Stimulated activated CD4-positive, alpha-beta T cell treated with anti-CD3 and anti-CD28 coated beads, Interleukin-4, amount 100 ng/mL, for 48 hours (primary cell): ENCODE measurements around the gene BBS9.

ENCODE experiments used
- DNase-seq, 2 donors: peaks; one replicate each; pipeline ENCODE4 v3.0.0-alpha.2; 2020; ENCODE audit warnings: low read depth in 2 of 2

Gene BBS9

DNA sequence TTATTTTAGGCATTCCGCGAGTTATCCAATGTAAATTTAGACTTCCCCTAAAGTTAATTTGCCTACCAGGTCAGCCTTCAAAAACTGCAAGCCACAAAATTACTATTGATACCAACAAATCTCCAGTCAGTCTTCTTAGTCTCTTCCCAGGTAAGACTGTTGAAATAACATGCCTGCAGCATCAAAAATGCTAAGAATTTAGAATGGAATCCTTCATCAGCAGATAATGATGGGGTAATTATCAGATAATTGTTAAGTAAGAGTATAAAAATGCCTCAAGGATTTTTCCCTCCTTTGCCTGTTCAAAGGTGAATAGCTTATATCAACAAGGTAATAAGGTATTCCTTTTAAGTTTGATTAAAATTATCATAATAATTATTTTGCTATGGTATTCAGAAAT, 228.5 kb downstream of the BBS9 start:
- DNase-seq = no peak

DNA sequence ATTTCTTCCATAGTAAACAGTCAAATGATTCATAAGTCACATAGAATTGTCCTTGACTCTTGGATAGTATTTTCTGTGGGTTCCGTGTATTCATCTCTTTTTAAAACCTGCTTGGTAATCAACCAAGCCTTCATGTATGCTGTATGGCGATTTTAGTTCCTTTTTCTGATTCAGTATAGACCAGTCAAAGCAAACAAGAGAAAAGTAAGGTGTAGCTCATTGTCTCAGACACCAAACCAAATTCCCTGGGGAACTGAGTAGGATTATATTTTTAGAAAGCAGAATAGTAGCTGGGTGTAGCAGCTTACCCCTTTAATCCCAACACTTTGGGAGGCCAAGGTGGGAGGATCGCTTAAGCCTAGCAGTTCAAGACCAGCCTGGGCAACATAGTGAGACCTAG, 240.5 kb downstream of the BBS9 start:
- DNase-seq = no peak

DNA sequence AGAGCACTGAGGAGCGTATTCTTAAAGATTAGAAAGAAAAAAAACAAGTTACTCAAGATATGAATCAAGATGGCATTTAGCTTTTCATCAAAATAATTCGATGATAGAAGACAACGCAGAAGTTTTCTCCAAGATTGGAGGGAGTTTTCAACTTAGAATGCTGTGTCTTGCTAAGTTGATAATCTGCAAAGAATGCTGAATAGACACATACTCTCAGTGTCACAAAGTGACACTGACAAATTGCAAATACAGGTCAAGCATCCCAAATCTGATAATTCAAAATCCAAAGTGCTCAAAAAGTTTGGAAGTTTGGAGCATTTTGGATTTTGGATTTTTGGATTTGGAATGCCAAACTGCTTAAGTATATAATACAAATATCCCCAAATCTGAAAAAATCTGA, 243.8 kb downstream of the BBS9 start:
- DNase-seq = no peak

DNA sequence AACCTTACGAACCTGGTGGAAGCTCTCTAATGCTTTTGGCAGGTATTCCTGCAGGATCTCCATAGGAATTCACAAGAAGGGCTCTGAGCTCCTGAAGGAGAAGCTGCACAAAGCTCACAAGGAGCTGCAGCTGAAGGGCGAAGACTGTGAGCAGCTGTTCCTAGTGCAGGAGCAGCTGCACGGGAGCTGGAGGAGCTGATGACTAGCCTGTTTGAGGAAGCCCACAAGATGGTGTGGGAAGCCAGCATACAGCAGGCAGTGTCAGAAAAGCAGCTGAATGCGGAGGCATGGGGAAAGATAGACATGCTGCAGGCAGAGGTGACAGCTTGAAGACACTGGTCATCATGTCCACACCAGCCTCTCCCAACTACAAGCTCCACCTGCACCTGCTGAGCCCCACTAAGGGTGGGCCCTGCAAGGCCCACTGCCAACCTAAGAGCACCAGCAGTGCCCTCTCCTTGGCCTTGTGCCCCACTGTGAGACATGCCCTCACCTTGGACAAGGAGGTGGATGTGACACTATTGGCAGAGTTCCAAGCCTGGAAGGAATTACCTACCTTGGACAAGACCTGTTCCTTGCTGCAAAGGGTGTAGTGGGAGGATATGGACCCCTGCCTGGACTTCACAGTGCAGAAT, 250.6 kb downstream of the BBS9 start:
- no peak for DNase-seq

DNA sequence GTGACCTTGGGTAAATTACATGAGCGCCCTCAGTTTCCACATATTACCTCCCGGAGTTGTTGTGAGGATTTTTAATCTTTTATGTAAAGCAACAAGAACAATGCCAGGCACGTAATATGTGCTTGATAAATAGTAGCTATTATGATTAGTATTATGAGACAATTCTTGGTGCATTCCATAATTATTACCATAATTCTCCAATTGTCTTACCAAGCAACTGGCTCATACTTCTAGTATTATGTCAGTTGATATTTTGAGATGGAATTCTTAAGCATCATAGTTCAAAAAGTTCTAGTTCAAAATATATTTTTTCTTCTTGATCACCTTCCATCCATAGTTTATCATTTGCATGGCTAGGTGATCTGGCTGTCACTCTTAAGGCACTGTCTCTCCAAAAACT, 259.0 kb downstream of the BBS9 start:
- DNase-seq = no peak

DNA sequence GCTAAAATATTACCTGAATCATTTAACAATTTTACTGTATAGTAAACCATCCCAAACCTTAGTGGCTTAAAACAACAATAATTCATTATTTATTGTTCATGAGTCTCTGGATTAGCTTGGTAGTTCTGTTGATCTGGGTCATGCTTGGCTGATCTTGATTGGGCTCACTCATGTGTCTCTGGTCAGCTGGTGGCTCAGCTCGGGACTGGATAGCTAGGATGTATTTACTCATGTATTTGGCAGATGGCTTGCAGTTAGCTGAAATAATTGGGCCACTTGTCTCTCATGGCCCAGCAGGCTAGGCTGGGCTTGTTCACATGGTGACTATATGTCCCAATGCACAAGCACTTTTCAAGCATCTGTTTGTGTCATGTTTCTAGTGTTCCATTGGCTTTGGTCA, 262.8 kb downstream of the BBS9 start:
- no peak for DNase-seq

DNA sequence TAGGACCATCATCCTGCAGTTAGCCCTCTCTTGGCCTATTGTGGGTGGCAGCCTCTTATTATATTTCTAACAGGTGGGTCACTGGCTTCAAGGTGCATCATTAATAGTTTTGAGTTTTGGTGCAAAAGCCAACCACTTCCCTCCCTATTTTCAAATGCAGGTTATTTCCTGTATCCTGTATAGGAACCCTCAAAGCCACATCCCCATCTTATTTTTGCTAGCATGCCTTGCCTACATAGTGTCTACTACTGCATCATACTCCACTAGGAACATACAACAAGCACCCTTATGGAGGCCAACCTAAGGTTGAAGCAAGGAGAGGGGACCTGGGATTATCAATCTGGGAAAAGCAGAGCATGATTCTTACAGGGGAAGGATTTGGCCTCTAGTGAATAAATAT, 264.4 kb downstream of the BBS9 start:
- DNase-seq = no peak

DNA sequence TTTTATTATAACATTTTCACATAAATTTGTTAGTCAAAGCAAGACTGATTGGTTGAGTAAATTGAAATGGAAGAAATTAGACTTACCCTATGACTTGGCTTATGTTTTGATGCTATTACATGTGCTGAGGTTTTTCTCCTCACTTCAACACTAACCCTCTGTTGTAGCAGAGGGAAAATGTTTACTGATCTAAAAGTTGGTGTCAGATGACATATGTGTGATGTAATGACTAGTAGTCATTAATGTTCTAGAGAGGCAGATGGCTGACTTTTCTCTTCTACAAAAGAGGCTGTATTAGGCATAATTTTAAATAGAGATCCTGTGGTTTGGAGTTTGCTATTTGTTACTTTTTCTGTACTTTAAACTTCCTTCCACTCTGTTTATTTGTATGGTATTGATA, 266.0 kb downstream of the BBS9 start:
- DNase-seq = no peak

DNA sequence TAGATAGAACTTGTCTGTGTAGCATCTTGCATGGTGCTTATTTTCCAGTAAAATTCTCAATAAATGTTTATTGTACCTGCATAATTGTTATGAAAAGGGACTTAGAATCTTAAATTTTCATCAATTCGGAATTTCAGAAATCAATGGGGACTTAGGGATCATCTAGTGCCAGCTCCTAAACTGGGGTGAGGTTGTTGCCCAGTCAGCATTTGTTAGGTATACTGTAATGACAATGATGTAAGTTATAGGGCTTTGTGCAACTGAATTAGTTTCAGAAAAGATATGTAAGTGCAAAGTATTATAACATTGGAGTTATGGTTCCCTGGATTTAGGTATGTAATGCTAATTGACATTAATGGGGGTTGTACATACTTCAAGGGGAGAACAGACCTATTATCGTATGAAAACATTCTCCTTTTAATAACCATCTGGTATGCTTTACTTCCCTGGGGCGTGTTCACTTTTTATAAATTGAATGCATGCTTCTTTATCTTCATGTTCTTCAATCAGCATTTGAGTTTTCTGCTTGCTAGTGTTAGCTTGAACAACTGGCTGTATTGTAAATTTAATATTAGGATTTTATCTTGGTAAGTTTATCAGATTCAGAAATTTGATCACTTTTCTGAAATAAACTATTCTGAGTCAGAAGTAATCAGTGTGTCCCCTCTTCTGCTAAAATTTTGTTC, 270.3 kb downstream of the BBS9 start:
- DNase-seq = no peak

DNA sequence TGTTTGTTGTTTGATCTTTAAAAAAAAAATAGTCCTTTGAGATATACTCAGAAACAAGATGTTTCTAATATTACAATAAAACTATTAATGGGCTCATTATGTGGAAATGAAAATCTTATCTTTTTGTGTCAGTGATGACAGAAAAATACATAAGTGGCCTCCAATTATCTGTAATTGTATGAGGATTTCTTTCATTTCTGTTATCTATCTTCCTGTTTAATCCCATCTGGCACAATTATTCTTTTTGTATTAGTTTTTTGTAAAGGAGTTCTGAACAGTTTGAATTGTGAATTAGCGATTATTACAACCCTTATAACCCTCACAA, 270.8 kb downstream of the BBS9 start:
- DNase-seq = no peak

DNA sequence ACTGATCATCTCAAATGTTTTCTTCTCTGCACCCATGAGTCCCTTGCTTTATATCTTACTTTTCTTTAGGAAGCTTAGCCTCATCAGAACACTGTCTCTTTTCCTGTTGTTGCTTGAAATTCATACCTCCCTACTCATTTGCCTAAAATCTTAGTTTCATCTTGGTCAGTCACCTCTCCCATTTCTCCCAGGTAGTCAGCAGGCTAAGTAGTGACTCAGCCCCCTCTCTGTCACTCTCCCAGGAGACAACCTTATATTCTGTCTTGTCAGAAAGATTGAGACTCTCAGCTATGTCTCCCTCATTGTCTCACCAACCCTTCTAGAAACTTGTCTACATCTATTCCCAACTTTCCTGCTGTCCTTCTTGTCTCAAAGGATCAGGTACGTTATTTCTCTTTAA, 280.9 kb downstream of the BBS9 start:
- DNase-seq = no peak

DNA sequence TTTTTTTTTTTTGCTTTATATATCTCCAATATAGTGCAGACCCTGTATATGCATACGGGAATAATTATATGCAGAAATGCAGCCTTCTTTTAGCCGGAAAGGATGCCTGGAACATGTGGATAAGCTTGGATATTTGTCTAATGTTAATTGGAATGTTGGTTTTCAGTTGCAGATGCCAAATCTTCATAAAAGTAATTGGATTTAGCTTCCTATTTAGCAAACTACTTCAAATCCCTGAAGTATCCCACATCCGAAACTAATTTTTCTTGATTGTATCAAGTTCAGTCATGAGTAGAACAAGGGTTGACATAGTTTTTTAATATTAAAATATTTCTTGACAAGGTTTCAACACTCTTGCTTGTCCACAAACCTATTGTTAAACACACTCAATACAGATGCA, 281.7 kb downstream of the BBS9 start:
- DNase-seq = no peak

DNA sequence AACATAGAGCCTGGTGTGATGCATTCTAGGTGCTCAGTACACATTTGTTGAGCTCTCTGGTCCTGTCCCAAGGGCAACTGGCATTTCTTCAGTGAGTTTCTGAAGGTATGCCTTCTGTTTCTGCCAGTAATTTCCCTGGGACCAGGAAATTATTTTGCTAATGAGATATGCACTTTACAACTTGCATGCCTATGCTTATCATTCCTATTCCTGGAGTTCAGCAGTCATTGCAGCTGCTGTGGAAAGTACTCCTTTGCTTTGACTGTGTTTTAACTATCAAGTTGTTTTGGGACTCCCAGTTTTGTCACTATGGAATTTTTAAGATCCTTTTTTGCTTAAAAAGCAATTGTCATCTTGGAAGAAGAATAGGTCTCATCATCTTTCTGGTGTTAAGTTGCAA, 283.0 kb downstream of the BBS9 start:
- DNase-seq = no peak

DNA sequence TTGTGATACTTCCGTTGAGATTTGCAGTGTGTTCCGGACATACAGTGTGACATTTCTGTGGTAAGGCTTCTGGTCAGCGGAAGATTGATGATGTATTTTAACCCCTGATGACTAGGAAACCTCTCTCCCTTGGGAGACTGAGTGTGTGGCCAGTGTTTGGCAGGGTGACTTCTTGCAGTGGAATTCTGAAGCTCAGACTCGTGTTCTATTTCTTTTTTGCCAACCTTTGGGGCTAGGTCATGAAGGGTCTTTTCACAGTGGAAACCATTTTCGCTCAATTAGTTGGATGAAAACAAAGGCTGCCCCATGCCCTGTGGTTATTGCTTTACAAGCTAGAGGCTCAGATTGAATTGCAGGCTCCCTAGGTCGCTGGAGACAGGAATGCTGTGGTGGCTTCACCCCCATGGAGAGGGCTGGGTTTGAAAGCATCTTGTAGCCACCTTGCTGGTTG, 288.9 kb downstream of the BBS9 start:
- no peak for DNase-seq

DNA sequence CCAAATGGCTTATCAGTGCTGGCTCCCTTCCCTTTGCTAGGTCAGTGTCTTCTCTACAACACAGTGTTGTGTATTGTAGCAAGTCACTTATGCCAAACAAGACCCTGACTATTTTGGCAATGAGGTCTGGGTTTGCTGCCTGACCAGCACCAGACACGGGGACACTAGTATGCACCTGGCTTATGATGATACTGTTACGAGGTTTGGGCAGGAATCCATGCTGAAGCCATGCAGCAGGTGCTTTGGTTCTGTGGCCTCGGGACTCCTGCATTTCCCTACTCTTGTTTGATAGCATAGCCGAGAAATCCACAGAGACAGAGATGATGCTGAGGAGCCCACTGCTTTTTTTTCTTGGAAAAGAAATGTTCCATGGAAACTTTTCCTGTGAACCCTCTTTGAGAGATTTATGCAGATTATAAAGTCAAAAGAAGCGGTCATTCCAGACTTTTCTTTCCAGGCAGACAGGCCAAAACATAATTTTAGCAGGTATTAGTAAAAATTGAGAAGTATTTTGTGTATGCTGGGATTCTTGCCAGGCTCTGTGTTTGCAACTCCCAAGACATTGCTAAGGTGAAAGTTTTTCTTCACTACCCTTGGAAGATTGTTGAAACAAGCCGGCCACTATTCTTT, 291.1 kb downstream of the BBS9 start:
- no peak for DNase-seq

DNA sequence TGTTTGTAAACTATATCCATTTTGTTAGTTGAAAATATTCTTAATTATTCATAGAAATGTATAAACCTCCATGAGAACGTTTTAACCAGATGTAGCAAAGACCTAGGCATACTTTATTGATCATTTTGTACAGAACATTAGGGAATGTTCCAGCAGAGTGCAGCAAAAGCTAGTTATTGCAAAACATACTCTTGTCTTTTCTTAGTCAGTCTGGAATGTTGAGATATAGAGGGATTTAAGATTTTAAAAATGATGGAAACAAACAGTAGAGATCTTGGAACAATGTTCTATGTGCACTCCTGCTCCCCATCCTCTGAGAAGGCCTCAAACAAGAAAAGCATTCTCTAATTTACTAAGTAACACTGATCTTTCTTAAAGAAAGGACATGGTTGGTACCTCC, 292.1 kb downstream of the BBS9 start:
- no peak for DNase-seq

DNA sequence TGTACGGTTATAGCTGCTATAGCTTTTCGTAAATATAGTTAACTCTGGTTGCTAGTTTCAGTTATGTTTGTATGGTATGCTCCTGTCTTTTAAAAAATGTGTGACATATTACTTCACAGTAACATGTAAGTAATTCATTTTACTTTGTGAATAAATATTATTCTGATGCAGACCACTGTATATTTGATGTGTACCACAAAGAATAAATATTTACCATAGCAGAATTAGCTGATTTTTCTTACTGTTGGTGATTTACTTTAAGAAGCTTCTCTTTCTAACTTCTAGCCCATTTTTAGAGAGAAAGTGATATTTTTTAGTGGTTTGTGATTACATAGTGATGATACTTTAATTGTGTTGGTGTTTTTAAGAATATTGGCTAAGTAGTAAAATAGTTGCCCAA, 292.8 kb downstream of the BBS9 start:
- no peak for DNase-seq

DNA sequence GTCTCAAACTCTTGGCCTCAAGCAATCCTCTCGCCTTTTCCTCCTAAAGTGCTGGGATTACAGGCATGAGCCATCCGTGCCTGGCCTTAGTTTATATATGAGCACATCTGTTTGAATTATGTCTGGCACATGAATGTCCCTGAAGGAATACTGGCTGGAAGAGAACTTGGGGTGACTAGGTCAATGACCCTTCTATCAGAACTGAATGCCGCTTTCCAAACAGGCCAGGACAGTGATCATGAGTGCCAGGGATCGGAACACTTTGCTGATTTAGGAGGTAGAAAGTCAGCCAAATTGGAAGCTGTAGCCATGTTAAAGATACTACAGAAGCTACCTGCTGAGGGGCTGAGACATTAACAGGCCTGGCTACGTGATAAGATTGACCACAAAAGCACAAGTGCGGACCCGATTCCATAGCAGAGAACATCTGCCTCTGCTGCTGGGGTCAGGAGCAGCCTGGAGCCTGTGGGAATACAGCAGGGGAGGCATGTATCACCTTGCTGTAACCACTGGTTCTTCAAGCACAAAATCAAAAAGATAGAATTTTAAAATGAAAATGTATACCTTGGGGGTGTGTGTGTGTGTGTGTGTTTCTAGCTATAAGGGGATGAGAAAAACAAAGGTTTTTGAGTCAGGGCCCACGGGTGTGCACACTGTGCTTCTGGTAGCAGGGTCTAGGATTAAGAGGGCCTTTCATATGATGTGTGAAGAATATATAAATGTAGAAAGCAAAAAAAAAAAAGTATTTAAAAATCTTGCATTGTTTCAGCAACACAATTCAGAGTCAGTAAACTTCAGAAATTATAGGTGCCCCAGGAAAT, 293.7 kb downstream of the BBS9 start:
- no peak for DNase-seq

DNA sequence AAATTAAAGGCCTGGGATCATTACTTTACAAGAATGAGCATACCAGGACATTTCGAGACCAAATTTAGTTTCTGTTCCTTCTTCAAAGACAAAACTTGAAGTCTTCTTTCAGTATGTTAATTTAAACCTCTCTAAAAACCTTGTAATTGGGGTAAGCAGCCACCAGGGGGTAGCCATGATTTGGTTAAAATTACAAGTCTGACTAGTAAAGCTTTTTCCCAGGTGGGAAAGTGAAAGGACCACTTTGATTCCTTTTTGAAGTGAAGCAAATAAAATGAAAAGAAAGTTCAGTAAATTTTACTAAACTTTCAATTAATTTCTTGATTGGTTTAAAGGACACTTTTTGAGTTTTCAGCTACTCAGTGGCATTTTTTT, 294.3 kb downstream of the BBS9 start:
- DNase-seq = no peak

DNA sequence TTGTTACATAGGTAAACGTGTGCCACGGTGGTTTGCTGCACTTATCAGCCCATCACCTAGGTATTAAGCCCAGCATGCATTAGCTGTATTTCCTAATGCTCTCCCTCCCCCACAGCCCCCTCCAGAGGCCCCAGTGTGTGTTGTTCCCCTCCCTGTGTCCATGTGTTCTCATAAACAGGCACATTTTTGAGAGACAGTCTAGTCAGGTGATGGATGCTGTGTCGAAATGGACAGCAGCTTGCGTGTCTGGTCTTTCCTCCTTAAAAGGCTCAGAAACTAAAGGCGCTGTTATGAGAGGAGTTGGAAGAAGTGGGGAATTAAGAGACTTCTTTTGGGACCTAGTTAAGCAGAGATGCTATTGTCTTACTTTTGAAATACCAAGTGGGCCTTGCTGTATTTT, 296.0 kb downstream of the BBS9 start:
- DNase-seq = no peak

DNA sequence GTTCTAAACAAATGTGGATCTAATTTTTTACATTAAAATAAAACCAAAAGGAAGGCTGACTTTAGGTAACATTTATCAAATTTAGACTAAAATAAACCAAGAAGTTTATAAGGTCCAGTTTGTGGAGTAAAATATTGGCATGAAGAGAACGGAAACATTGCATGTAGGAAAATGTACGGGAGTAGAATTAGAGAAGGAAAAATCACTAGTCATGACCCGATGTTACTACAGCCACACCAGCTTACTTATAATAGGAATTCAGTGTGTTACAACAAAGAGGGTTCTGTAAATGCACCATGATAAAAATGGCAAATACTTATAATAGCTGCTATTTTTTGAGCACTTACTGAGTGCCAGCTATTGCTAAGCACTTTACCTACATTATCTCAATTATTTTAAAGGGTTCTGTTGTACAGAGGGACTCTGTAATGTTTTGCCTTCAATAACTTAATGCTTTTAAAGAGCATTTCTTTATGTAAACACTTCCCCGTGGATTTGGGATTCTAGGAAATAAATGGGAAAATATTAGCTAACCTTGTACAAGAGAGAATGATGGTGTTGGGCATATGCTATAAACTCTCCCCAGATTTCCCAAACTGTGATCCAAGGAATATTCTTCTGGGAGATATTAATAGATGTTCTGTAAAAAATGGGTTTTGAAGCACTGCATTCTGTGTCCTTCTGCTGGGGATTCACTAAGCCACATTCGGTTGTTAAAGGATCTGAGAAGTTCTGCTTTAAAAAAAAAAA, 296.7 kb downstream of the BBS9 start:
- DNase-seq = no peak

DNA sequence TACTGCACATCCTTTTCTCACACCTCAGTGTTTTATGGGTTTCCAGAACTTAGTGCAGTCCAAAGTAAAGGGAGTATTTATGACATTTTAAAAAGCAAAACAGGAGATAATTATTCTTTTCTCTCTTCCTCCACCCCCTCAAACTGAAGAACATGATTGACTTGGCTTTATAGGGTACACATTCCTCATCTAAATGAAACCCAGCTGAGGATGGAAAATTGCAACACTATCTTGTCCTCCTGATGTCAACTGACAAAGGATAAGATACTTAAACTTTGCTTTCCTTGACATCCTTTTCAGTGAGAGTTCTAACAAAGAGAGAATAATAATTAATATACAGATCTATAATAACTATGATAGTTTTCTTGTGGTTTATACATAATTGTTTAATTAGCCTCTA, 299.1 kb downstream of the BBS9 start:
- DNase-seq = no peak
